Stimulated activated CD4-positive, alpha-beta T cell treated with anti-CD3 and anti-CD28 coated beads, Interleukin-12 subunit alpha, Interleukin-12 subunit beta, amount 100 ng/mL, for 4 hours (primary cell): ENCODE measurements around the gene ROR2.

Experiments used
- DNase-seq: peaks from one replicate; pipeline ENCODE4 v3.0.0-alpha.2; 2020

The ROR2 gene

DNA sequence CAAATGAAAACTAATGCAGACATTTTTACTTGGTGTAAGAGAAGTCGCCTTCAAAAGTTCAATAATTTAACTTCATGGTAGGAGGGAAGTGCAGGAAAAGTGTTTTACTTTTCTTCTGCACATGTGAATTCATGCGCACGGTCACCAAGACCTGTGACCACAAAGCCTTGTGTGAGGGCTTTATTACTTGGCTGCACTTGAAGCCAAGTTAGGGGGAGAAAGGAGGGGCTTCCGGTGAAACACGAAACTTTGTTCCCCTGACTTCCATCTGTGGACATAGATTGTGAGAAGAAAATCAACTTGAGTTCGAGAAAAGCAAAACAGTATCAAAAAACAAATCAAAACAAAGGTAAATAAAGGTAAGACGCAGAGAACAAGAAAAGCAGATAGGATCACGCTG is 239.9 kb downstream of the ROR2 start:
- DNase-seq: no peak

DNA sequence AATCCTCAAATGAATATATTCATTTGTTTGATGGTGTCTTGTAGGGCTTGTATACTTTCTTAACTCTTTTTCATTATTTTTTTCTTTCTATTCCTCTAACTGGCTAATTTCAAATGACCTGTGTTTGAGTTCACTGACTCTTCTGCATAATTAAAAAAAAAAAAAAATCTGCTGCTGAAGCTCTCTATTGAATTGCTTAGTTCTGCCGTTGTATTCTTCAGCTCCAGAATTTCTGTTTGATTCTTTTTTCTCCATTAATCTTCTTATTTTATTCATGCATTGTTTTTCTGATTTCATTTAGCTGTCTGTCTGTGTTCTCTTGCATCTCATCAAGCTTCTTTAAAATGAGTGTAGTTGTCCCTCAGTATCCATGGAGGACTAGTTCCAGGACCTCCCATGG is 244.6 kb downstream of the ROR2 start:
- no peak for DNase-seq

DNA sequence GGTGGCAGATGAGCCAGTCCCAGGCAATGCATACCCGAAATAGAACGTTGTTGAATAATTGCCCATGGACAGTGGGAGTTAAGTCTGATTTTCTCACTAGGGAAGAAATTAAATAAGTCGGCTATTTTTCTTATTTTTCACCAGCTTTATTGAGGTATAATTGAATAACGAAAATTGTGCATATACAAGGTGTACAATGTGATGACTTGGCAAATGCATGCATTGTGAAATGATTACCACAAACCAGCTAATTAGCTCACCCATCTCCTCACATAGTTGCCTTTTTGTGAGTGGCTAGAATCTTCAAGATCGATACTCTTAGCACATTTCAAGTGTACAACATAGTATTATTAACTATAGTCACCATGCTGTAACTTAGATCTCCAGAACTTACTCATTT is 249.6 kb downstream of the ROR2 start:
- no peak for DNase-seq

DNA sequence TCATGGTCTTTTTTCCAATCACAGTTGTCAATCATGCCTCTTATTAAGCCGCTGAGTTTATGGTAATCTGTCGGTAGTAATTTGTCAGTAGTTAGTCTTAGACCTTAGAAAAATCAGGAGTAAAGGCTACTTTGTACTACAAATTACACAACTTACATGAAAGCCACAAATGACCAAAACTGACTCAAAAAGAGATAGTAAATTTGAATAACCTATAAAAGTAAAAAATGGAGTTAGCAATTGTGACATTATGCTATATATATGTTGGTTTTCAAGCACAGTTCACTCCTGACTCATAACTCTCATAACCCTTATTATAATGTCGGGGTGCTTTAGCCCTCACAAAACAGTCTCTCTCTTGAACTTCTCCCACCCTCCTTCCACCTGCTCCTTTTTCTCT is 251.8 kb downstream of the ROR2 start:
- no peak for DNase-seq

DNA sequence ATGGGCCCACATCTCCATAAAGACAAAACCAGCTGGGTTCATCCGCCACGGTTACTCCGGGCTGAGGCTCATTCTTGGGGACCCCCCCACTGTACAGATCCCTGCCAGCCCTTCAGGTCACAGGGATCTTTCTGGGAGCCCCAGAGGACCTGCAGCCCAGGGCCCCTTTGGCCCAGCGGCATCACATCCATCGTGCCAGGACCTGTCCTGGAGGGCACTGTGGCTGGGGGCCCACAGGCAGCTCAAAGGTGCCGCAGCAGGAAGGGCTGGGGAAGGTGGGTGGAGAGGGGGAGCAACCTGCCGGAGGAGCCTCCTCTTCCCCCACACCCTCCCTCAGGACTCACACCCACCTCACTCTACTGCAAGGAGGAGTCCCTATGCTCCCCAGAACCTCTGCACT is 252.8 kb downstream of the ROR2 start:
- DNase-seq: no peak

DNA sequence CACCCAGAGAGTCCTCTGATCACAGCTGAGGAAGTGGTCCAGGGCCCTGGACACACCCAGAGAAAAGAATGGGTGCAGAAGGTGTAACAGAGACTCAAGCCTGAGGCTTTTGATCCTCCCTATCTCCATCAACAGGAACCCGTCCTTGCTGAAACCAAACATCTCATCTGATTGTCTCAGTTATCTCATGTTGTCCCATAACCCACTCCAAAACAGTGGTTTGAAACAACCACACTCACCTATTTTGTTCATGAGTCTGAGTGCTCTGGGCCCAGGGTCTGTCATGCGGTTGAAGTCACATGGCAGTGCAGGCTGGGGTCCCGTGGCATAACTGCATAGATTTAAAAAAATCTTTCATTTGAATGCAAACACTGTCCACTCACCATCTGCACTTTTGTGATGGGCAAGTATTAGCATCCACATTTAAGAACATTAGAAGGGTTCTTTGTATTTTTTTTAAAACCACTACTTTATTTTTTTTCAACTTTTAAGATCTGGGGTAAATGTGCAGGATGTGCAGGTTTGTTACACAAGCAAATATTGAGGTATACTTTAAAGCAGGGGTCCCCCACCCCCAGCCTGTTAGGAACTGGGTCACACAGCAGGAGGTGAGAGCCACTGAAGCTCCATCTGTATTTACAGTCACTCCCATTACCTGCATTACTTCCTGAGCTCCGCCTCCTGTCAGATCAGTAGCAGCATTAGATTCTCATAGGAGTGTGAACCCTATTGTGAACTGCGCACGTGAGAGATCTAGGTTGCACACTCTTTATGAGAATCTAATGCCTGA is 255.8 kb downstream of the ROR2 start:
- DNase-seq: no peak

DNA sequence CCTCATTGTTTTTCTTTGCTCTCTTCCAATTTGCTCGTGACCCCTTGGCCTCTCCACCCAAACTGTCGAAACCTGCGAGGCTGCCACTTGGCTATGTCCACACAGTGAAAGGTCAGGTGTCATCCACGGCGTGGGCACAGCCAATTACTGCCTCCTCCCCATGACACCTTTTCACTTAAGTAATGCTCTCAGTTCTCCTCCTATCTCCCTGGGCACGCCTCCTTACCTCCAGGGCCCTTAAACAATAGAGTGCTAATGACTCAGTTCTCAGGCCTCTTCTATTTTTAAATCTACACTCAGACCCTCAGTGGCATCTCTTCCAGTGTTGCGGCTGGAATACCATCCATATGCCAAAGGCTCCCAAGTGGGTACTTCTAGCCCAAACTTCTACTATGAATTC is 256.8 kb downstream of the ROR2 start:
- DNase-seq: no peak

DNA sequence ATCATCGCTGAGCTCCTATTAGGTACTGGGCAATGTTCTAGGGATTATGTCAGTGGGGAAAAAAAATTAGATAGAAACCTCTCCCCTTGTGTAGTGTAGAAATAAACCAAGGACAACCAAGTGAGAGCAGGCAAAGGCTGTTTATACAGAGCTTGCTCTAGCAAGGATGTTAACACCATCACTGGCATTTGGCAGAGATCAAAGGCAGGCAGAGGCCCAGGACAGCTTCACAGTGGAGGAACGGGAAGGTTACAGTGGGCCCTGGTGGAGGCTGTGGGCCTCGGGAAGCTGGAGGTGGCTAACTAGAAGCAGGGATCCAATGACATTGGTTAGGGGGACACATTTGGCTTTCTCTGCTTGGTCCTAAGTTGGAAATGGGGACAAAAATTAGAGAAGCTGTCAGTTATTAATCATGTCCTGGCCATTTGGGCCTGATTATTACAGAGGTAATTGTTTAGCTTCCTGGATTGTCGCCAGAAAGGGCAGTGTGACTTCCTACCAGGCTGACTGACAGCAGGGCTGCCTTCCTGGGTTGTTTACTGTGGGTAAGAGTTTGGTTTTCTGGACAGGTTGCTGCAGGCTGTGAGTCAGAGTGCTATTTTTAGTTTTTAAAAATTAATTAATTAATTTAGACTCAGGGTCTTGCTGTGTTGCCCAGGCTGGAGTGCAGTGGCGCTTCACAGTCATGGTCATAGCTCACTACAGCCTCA is 259.3 kb downstream of the ROR2 start:
- DNase-seq: no peak

DNA sequence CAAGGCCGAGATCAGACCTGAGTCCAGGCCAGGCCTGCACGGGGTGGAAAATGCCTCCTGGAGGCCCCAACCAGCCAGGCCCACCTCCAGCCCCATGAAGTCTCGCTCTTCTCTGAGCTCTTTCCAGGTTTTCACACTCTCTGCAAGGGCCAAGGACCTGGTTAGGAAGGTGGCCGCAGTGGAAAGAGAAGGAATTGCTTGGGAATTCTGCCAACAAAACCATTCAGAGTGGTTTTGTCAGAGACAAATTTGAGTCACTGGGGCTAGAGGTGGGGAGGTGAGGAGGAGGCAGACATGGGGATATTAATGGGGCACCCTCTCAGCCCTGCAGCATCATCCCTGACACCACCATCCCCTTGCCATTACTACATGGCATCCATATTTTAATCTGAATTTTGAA is 261.0 kb downstream of the ROR2 start:
- DNase-seq: no peak

DNA sequence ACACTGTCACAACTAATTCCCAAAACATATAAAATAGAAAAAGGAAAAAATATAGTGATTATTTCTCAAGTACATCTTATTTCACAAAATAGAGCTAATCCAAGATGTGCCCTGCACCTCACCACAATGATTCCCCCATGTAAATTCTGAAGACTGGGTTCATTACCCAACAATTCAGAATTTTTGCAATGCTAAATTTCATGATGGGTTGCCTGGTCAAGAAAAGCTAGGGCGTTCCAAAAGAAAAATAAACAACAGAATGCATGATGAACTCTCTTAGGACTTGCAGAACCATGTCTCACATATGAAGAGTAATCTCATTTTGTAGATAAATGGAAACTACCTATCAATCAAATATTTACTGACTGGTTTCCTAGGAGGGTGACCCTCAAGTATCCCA is 266.8 kb downstream of the ROR2 start:
- DNase-seq: no peak

DNA sequence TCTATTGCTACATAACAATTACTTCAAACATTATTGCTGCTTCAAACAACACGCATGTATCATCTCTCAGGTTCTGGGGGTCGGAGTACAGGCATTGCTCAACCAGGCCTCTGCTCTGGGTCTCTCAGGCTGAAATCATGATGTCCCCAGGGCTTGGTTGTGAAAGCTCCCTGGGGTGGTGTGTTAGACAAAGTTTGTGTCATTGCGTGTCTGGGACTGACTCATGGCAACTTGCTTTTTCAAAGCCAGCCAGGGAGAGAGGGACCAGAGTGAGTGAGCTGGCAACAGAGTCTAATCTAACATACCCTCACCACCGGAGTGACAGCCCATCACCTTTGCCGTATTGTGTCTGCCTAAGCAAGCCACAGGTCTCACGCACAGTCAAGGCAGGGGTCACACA is 267.2 kb downstream of the ROR2 start:
- no peak for DNase-seq

DNA sequence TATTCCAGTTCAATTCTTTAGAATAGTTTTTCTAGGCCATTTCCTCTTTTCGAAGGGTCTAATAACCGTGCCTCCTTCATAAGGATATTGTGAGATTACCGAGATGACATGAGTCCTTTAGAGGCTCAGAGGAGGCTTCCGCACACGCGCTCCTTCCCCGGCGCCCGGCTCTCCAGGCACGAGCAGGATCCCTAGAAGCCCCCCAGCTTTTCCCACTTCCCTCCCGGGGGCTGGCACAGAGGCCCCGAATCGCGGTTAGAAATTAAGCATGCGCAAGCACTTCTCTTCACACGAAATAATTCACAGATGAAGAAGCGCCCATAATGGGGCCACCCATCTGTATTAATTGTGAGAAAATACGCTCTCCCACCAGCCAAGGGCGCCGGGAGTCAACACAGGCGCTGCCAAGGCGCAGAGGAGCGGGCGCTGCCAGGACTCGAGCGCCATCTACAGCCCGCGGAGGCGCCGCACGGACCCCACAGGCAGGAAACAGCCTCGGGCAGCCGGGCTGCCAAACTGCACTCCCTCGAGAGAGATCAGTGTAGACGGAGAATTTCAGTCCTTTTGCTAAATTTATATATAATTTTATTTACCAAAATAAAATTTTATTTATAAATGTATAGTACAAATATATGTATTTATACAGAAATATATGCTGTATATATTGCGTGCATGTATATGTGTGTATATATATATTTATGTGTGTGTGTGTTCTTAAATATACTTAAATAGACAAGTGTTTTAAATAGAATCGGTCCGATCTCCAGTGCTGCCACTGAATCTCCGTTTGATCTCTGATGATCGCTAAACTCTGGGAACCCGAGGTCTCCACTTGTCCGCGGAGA is 268.3 kb downstream of the ROR2 start:
- peak; percentile 66 for DNase-seq

DNA sequence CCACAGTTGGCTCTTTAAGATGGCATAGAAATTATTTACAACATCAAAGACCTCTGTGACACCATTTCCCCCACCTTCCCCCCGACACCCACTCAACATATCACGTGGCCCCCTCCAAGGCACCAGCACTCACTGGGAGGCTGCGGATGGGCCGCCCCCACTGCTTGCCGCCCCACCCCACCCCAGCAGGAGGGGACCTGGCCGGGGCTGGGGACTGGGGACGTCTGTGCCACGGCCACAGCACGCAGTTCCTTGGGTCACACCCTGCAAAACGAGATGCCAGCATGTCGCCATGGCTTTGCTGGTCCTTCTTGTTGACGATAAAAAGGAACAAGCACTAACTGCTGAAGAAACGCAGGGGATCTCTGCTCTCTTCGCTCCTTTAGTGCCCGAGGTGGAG is 269.0 kb downstream of the ROR2 start:
- DNase-seq: no peak

DNA sequence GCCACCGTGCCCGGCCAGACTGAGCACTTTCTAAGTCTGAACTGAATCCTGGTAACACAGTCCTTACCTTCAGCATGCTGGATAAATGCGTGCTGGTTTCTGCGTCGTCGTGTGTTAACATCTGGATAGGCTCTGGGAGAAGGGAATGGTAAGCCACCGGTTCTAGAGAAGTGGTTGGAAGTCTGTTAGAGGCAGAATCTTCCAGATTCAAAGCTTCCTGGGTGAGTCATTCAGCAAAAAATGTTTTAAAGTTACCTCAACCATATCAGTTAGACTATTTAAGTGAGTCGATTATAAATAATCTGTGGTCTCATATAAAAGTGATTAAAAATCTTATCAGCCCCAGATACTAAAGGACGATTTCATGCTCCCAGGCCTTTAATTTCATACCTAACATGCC is 269.9 kb downstream of the ROR2 start:
- DNase-seq: no peak

DNA sequence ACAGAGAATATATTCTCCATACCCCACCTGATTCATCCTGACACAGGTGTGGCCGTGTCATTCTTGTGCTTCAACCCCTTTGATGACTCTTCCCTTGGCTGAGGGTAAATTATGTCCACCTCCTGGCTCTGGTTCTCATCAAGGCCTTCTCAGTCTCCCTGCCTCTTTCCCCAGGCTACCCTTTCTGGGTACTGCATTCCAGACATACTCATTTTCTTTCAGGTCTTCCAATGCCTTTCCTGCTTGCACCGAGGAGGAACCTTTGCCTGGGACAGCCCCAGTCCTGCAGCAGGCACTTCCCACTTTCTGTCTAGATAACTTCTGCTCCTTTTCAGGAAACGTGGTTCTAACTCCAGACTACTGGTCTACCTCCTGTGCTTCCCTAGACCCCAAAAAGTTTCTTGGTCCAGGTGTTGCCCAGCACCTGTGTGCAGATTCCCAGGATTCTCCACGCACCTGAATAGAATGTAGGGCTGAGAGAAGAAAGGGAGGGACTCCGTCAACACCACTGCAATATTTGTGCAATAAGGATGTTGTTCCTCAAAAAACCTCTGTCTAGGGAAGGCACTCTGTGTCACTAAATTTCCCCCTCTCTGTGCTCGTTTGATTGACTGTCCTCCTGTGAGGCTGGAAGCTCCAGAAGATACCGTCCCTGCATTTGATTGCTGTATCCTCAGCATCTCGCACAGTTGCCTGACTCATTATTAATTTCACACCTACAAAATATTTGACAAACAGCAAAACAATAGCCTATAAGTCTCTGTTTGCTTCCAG is 271.0 kb downstream of the ROR2 start:
- DNase-seq: no peak

DNA sequence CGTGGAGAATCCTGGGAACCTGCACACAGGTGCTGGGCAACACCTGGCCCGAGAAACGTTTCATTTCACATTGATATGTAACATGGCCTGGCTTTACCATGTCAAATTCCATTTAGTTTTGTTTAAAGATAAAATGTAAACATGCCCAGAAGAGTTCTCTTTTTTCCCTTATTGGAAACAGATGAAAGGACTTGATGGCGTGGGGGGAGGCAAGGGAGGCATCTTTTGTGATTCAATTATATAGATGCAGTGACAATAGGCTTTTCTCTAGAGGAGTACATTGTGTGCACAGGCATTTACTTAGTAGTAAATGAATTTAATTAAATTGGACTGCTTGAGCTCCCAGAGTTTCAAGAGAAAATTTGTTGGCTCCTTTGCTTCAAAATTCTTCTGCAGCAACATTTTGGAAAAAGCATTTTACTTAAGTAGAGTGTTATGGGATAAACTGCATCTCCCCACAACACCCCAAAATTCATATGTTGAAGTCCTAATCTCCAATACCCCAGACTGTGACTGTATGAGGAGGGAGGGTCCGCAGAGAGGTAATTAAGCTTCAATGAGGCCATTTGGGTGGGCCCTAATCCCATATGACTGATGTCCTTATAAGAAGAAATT is 272.1 kb downstream of the ROR2 start:
- no peak for DNase-seq

DNA sequence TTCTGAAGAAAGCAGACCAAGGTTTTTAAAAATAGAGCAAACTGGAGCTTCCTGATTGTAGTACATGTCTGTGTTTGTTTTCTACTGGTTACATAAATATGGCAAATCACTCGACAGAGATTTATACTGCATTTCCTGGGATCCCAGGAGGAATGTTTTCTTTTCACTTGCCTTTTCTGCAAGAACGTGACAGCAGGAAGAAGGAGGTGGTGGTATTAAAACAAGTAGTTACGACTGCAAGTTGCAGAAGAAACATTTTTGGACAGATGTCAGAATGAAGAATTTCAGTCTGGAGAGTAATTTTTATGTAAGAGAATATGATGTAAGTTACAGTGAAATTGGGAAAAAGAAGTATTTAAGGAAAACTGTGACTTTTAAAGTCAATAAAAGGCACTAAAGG is 272.7 kb downstream of the ROR2 start:
- DNase-seq: no peak

DNA sequence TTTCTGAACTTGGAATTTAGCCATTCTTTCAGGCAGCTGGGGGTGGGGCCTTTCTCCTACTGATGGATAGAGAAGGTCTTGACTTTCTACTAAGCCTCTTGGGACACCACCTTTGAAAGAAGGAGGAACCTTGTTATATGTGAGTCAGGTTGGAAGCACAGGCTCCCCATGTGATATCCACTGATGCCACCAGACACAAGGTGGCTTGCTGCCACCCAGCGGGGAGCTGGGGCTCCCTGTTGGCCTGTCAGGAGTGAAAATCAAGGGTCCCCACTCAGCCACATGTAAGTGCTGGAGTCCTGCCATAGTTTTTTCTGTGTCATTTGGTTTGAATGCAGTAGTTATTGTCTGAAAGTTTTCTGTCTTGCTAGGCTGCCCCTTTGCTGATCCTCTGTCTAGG is 274.0 kb downstream of the ROR2 start:
- DNase-seq: no peak

DNA sequence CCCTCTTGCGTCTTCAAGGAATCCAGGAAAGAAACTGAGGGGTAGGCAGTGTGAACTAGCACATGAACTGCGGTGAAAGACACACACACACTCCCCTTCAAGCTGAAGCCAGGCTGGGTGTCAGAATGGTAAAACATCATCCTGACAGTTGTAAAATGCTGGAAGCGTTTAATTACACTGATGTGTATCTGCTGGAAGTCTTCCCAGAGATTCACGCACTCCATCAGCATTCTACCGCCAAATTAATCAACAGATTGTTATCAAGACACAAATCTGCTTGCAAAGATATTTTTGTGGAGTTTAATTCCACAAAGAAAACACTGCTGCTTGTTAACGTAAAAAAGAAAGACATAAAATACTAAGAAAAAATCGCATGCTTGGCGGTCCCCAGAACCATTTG is 285.4 kb downstream of the ROR2 start:
- no peak for DNase-seq

DNA sequence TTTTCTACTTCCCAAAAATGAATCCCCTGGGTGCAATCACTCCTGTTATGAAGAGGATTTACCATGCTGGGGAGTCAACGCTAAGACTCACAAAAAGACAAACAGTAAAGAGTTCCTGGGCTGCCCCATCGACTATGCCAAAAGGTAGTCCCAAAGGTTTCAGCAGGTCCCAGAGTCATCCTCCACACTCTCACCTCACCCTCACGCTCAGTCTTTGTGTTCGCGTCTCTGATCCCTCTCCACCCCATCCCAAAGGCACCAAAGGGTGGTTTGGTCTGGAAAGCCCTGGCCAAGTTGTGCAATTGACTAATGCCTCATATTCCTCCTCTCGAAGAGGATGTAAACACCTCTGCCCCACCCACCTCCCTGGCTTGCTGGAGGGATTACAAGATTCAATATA is 286.2 kb downstream of the ROR2 start:
- no peak for DNase-seq

DNA sequence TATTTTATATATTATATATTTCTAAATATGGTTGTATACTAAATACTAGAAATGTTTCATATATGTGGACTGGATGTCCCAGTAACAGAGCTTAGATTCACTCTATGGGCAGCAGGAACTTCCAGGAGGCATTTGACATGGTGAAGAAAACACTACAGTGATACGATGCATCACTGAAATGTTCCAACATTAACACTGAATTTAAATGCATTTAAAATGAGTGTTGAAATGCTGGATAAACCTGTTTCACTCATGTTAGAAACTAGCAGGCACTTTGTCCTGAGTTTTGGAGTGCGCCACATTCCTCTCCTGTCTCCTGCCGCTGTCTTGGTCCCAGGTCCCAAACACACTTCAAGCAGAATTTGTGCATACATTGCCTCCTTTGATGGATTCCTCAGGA is 288.6 kb downstream of the ROR2 start:
- no peak for DNase-seq

DNA sequence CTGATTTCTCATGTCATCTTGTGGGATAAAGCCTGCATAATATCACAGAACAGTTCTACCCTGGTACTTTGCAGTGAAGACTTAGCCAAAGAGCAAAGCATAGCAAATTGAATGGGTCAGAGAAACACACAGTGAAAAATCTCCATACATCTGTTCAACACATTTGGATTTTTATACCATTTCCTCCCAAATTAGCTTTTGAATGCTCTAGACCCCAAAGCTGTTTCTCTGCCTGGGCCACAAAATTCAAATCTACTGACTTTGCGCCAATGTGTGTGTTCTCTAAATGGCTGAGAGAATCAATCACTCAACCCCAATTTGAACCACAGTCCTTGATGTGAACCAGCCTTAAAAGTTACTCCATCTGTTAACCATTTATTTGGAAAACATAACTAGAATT is 289.5 kb downstream of the ROR2 start:
- no peak for DNase-seq
